GM18868 (cell line): ENCODE results near the gene KCNJ12.
"Not testable (repeated sequence)": the region's sequence is repeated elsewhere in the genome, so short reads cannot be mapped to it uniquely, and the experiment has no call there.

ENCODE experiments used
- ATAC-seq: cut with Tn5 transposase; IDR thresholded peaks from one replicate; pipeline ENCODE4 v1.9.1; 2021; ENCODE audit warnings: mild to moderate bottlenecking, moderate library complexity; ENCODE audit not compliant: unreplicated experiment

Gene KCNJ12

GRCh38 chr17:21376081-21376758 is at the start of gene KCNJ12:
Gene KCNJ12 (plus strand): TSS chr17:21376357. CDS start chr17:21415343, 38,986 bp downstream.
- no peak for ATAC-seq

GRCh38 chr17:21327921-21328320 is 48.2 kb upstream of the KCNJ12 start:
- peak; percentile 66 for ATAC-seq

GRCh38 chr17:21328778-21329177 is 47.4 kb upstream of the KCNJ12 start:
- ATAC-seq = not testable (repeated sequence)

- no peak for ATAC-seq
These were observed 45.6 kb upstream of the KCNJ12 start for GRCh38 chr17:21330436-21331160.

GRCh38 chr17:21336541-21337294 is 39.4 kb upstream of the KCNJ12 start:
- ATAC-seq = not testable (repeated sequence)

GRCh38 chr17:21337981-21338625 is 38.1 kb upstream of the KCNJ12 start:
- ATAC-seq = not testable (repeated sequence)

GRCh38 chr17:21339011-21339410 is 37.1 kb upstream of the KCNJ12 start:
- ATAC-seq = no peak

- ATAC-seq = not testable (repeated sequence)
These were observed 36.6 kb upstream of the KCNJ12 start for GRCh38 chr17:21339571-21339970.

- ATAC-seq = not testable (repeated sequence)
These were observed 35.8 kb upstream of the KCNJ12 start for GRCh38 chr17:21340407-21340806.

GRCh38 chr17:21341279-21341678 is 34.9 kb upstream of the KCNJ12 start:
- not testable (repeated sequence) for ATAC-seq

- ATAC-seq = not testable (repeated sequence)
These were observed 34.1 kb upstream of the KCNJ12 start for GRCh38 chr17:21341925-21342540.

GRCh38 chr17:21343061-21343949 is 32.9 kb upstream of the KCNJ12 start:
- not testable (repeated sequence) for ATAC-seq

GRCh38 chr17:21344801-21345200 is 31.4 kb upstream of the KCNJ12 start:
- not testable (repeated sequence) for ATAC-seq

- ATAC-seq = no peak
These were observed 30.9 kb upstream of the KCNJ12 start for GRCh38 chr17:21345236-21345635.

- not testable (repeated sequence) for ATAC-seq
These were observed 30.1 kb upstream of the KCNJ12 start for GRCh38 chr17:21346107-21346506.

GRCh38 chr17:21346651-21347250 is 29.4 kb upstream of the KCNJ12 start:
- not testable (repeated sequence) for ATAC-seq

GRCh38 chr17:21347660-21348059 is 28.5 kb upstream of the KCNJ12 start:
- not testable (repeated sequence) for ATAC-seq

- peak; percentile 86 for ATAC-seq
These were observed 27.9 kb upstream of the KCNJ12 start for GRCh38 chr17:21348081-21348925.
